GM21390 (cell line): Measurements from ENCODE around the gene ERGIC1.

Experiments used
- ATAC-seq: cut with Tn5 transposase; IDR thresholded peaks from one replicate; pipeline ENCODE4 v1.9.1; 2021; ENCODE audit not compliant: unreplicated experiment

The ERGIC1 gene

DNA sequence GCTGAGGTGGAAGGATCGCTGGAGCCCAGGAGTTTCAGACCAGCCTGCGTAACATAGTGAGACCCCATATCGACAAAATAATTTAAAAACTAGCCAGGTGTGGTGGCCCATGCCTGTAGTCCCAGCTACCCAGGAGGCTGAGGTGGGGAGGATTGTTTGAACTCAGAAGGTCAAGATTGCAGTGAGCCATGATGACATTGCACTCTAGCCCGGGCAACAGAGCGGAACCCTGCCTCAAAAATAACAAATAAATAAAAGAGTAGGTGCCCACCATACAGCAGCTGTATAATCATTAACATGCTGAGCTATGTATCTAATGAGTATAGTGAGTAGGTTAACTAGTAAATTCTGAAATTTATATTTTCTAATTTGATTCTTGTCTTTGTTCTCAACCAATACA, 138.5 kb downstream of the ERGIC1 start:
- ATAC-seq, result no peak

DNA sequence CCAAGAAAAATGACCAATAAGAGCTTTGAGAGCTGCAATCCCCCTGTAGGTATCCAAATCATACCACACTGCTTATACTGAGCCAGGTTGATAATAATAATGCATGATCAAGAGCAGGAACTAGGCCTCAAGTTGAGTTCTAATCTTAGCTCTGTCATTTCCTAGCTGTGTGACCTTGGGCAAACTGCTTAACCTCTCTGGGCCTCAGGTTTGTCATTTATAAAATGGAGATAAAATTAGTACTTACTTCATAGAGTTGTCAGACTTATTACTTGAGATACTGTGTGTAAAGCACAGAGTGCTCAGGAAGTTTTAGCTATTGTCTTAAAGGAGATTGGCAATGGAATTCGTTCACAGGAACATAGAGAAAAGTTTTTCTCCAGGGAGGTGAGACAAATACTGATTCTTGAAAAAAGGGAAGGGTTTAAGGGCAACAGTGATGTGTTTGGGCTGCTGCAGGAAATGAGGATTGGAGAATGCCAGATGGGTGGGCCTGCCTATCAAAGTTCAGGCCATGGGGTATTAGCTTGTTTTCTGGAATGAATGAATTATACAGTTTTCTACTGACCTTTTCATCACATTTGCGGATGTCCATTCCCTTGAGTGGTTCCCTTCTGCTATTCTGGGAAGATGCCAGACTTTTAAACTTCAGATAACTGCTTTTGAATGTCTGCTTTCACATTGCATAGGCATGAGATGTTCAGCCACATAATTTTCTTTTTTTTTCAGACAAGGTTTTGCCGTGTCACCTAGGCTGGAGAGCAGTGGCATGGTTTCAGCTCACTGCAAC, 139.3 kb downstream of the ERGIC1 start:
- no peak for ATAC-seq

DNA sequence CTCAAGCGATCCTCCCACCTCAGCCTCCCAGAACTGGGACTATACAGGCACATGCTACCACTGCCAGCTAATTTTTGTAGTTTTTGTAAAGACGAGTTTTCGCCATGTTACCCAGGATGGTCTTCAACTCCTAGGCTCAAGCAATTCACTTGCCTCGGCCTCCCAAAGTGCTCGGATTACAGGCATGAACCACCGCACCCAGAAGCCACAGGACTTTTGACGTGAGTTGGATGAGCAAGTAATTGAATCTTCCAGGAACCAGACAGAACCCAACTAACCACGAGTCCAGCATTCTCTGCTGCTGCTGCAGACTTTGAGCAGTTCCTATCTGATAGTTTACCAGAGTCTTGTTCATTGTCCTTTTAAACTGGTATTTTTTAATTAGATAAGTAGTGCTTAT, 139.9 kb downstream of the ERGIC1 start:
- ATAC-seq, result no peak

DNA sequence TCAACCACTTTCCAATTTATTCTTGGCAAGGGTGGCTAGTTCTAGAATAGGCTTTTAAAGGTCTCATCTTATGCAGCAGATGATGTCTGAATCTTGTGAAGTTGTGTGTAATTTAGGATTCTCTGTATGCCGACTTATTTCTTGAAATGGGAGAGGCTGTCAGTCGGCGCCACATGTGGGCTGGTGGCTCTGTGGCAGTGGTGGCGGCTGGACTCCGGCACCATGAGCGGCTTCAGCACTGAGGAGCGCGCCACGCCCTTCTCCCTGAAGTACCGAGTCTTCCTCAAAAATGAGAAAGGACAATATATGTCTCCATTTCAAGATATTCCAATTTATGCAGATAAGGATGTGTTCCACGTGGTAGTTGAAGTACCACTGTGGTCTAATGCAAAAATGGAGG, 141.2 kb downstream of the ERGIC1 start:
- ATAC-seq, result no peak

DNA sequence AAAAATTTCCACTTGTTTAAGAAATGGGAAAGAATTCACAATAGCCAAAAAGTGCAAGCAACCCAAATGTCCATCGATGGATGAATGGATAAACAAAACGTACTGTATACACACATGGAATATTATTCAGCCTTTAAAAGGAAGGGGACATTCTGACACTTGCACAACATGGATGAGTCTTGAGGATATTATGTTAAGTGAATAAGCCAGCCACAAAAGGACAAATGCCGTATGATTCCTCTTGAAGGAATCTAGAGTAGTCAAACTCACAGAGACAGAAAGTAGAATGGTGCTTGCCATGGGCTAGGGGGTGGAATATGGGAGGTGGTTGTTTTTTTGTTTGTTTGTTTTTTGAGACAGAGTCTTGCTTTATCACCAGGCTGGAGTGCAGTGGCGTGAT, 145.7 kb downstream of the ERGIC1 start:
- ATAC-seq, result no peak

DNA sequence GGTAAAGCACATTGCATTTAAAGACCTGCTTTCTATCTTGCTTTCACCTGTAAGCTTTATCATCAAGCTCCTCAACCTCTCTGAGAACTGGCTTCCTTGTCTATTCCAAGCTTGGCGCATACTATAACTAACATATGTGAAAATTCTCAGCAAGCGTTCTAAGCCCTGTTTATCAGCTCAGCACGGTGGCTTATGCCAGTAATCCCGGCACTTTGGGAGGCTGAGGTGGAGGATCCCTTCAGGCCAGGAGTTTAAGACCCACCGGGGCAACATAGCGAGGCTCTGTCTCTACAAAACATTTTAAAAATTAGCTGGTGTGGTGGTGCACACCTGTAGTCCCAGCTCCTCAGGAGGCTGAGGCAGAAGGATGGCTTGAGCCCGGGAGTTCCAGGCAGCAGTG, 147.9 kb downstream of the ERGIC1 start:
- no peak for ATAC-seq

DNA sequence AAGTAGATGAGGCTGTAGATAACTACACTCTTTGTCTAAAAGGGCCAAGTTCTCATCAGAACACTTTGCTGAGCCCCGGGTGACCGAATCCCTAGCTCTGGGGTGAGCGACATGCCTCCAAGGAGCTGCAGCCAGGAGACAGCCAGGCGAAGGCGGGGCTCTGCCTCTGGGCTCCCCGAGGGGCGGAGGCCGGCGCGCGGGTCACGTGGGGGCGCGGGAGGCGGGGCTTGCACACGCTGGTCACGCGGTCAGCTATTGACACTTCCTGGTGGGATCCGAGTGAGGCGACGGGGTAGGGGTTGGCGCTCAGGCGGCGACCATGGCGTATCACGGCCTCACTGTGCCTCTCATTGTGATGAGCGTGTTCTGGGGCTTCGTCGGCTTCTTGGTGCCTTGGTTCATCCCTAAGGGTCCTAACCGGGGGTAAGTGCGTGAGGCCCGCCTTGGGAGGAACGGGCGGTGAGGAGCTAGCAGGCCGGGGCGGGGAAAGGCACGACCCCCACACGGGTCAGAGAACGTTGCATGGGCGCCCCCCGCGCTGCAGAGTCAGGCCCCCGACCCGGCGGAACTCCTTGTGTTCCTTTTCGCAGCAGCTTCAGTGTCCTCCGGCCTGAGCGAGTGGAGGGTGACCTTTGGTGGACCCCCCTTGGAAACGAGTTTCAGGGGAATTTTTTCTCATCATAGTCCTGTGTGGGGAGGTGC, 149.6 kb downstream of the ERGIC1 start, which contains the start of gene ATP6V0E1:
Gene ATP6V0E1 (plus strand): TSS at position 230 of the 702 bp plus-strand sequence. CDS start 90 bp downstream, at position 320.
- ATAC-seq, result peak; percentile 88

DNA sequence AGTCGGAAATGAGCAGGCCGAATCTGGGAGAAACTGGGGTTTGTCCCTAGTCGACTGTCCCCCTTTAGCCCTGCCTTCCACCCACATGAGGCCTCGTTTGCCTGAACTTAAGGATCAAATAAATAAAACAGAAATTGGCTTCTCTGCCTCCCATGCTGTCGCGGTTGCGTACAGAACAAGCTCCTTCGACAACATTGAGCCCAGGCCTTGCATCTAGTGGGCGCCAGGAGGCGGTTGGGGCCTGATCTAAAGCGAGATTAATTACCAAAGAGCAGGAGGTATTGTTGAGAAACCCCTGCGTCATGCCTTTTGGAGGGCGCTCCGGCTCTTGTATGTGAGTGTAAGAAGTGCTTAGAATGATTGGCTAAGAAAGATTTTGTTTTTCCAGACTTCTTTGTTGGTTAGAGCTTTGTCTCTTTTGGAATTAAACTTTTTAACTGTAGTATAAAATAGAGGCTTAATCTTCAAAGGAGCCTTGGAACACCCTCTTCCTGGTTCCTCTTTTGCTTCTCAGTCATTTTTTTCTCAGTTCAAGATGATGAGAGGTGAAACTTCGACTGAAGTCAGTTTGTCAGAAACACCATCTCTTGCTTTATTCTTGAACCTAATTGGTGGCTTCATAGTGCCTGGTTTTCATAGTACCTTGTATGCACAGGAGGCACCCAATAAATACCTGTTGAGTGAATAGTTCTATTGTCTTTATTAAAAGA, 150.3 kb downstream of the ERGIC1 start:
- peak; percentile 62 for ATAC-seq

DNA sequence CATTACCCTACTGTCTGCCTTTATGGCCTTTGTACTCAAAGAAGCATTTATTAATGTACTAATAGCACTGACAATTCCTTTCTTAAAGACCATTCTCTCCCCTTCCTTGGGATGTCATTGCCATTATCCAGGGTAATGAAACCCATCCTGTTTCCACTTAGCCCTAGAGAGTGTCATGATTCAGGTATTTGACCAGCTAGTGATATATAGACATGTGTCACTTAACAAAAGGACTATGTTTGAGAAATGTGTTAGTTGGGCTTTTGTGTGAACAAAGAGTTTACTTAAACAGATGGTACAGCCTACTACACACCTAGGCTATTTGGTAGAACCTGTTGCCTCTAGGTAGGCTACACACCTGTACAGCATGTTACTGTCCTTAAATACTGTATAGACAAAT, 151.5 kb downstream of the ERGIC1 start:
- no peak for ATAC-seq

DNA sequence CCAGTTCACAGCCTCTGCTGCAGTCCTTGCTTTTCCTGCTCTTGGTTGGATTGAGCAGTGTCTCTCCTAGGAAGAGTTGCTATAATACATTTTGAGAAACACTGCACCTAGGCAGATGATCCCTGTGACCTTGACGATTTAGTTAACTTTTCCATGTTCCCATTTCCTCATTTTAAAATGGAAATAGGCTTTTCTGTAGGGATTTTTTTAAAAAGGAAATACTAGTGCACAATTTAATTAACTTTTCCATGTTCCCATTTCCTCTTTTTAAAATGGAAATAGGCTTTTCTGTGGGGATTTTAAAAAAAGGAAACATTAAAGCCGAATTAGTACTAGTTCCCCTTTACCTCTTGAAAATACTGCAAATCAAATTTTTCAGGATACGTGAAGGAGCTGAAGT, 154.2 kb downstream of the ERGIC1 start:
- ATAC-seq, result no peak

DNA sequence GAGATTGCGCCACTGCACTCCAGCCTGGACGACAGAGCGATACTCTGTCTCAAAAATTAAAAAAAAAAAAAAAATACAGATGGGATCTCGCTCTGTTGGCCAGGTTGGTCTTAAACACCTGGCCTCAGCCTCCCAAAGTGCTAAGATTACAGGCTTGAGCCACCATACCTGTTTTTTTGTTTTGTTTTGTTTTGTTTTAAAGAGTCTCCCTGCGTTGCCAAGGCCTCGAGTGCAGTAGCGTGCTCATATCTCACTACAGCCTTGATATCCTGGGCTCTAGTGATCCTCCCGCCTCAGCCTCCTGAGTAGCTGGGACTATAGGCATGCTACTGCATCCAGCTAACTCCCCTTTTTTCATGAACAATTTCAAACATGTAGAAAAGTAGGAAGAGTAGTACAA, 156.7 kb downstream of the ERGIC1 start:
- ATAC-seq, result no peak

DNA sequence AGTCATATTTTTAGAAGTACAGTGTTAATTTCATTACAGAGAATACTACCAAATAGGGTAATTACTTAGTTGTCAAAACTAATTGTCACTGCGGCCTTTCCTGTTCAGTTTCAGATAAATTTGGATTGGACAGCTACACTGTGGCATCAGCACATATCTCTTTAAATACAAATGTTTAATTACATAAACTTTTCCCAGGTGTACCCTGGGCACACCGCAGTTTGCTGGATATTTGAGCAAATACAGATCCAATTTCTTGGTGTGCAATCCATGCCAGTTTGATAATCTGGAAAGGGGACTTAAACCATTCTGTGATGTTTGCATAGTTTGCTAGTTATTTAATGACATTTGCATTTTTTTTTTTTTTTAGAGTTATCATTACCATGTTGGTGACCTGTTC, 160.4 kb downstream of the ERGIC1 start:
- ATAC-seq, result no peak

DNA sequence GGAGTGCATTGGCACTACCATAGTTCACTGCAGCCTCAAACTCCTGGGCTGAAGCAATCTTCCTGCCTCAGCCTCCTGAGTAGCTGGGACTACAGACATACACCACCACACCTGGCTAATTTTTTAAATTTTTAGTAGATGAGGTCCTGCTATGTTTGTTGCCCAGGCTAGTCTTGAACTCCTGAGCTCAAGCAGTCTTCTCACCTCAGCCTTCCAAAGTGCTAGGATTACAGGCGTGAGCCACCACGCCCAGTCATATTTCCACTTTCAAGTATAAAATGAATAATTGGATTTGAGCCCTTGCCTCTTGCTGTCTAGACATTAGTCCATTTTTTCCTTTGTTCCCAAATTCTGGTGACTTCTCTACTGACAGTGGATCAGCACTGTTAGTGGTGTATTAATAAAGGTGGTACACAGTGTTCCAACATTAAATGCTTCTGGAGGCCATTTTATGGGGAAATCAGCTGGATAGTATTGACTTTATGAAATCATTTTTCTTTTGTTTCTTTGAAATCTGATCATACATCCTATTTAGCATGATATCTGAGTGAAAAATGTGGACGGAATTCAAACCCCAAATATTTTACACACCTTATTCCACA, 165.4 kb downstream of the ERGIC1 start:
- no peak for ATAC-seq

DNA sequence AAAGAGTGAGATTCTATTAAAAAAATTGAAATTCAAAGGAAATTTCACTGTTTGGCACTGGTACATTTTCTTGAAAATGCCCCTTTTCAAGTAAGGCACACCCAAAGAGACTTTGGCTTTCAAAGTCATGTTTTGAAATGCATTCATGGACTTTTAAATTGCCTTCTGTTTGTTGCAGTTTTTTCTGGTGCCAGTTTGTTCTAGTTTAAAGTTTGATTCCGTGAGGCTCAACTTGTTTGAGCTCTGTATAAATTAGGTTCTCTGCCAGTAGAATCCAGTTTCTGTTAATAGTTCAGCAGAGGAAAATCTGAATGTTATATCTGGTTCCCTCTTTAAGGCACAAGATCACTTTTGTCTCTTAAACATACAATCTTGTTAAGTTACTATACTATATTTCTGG, 165.9 kb downstream of the ERGIC1 start:
- no peak for ATAC-seq

DNA sequence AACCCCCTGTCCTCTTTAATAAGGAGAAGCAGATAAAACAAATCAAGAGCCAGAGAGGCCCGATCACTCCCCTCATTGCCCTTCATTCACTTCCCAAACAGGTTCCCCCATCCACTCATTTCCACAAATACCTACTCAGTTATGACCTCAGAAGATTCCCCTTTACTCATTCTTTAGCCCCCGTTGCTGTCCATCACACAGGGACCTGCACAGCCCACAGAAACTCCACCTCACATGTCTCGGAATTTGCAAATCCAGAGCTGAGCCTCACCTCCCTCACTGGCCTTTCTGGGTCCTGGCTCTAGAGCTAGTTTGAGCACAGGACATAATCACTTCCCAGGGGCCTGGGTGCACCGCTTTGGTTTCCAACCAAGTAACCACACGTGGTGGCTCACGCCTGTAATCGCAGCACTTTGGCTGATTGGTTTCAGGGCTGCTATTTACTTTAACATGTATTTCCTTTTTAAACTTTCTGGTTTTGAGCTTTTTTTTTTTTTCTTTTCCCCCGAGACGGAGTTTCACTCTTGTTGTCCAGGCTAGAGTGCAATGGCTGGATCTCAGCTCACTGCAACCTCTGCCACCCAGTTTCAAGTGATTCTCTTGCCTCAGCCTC, 167.3 kb downstream of the ERGIC1 start:
- ATAC-seq, result peak; percentile 86
